Right lobe of liver (tissue), 6 donors: ENCODE results near the gene HACD1. TPM values are rescaled to one million over a fixed set of nuclear protein-coding genes. Genes with fewer than 3 reads are reported as not detected.

ENCODE experiments used
- ATAC-seq, 4 donors: fragments of 200-7000 bp; cut with Tn5 transposase; one replicate each; pipeline ENCODE4 v1.9.1; 2020; ENCODE audit warnings: mild to moderate bottlenecking in 4 of 4, moderate library complexity in 4 of 4
- DNase-seq, 3 donors: peaks; one replicate each; pipeline ENCODE4 v3.0.0-alpha.2; 2020
- H3K27ac ChIP-seq, 3 donors: fragments of 200-600 bp; one replicate each; pipeline ENCODE4 v1.8.0; 2022
- H3K27me3 ChIP-seq, 2 donors: fragments of 200-600 bp; one replicate each; pipeline ENCODE4 v1.8.0; 2022
- H3K36me3 ChIP-seq, 4 donors: fragments of 200-600 bp; sonication (generic) in 1 of 4; one replicate each; pipeline versions ENCODE4 v1.5.1 to v1.8.0; 2017 to 2022; ENCODE audit warnings: control low read depth in 1 of 4
- H3K4me1 ChIP-seq, 4 donors: fragments of 200-600 bp; sonication (generic) in 1 of 4; one replicate each; pipeline versions ENCODE4 v1.5.1 to v1.8.0; 2017 to 2022; ENCODE audit warnings: control low read depth in 1 of 4
- H3K4me3 ChIP-seq, 3 donors: fragments of 200-600 bp; one replicate each; pipeline ENCODE4 v1.8.0; 2022
- H3K9me3 ChIP-seq, 4 donors: fragments of 200-600 bp; sonication (generic) in 1 of 4; one replicate each; pipeline versions ENCODE4 v1.5.1 to v1.8.0; 2017 to 2022; ENCODE audit warnings: control low read depth in 1 of 4
- POLR2A ChIP-seq: fragments of 450-650 bp; IDR thresholded peaks from one replicate; pipeline ENCODE4 v1.6.1; 2017; ENCODE audit warnings: antibody characterized with exemption, mild to moderate bottlenecking
- WGBS: methylation state at CpG from one replicate; pipeline ENCODE4 v1.1.6; 2018; ENCODE audit warnings: low coverage, low lambda C conversion rate; ENCODE audit not compliant: insufficient coverage; ENCODE audit errors: missing lambda C conversion rate; 5-methylcytosine and 5-hydroxymethylcytosine counted together
- intact Hi-C, 2 donors: fragments of 100-400 bp; cut with DNase I; formaldehyde crosslinking; loops; one replicate each; pipeline versions ENCODE4 v1.11.2 to v1.14.1; 2022
- long read RNA-seq: library from polyadenylated mRNA; unstranded; transcript quantifications from one replicate; pipeline ENCODE4 v2.0.0, GENCODE V29; 2019
- total RNA-seq, 6 experiments: library from RNA; depleted of rRNA in 2 of 6; stranded (reverse); fragments of >200 nt in 2 of 6; fragmentation: NEBNext Ultra II Directional in 3 of 6; extraction: Animal tissue kit (Norgen Biotek cat#: 25700) in 3 of 6; gene quantifications; one replicate each; pipeline versions ENCODE4 v1.1.0 to v1.2.4, GENCODE V29; 2016 to 2023
- TF ChIP-seq, protein P1 (sequence below), 4 donors: fragments of 200-600 bp in 3 of 4; fragments of 450-650 bp in 1 of 4; IDR thresholded peaks; one replicate each; pipeline versions ENCODE4 v1.5.1 to v1.8.0; 2016 to 2022; ENCODE audit warnings: antibody characterized with exemption in 4 of 4, mild to moderate bottlenecking in 2 of 4
- donor health status: DM: no; HTN: yes; CAD: no.
- donor health status: DM: no; HTN: no; CAD: no.
- donor health status: DM: no; HTN: no; CAD: no.
- donor health status: DM: no; HTN: yes; CAD: no.
- donor health status: DM: no; HTN: yes; CAD: no.

HACD1 gene, protein sequence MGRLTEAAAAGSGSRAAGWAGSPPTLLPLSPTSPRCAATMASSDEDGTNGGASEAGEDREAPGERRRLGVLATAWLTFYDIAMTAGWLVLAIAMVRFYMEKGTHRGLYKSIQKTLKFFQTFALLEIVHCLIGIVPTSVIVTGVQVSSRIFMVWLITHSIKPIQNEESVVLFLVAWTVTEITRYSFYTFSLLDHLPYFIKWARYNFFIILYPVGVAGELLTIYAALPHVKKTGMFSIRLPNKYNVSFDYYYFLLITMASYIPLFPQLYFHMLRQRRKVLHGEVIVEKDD
- total RNA-seq: 1 to 10 TPM in 5 of 6 experiments, under 1 TPM in 1; 0.79 to 6.4 (median 1.7) TPM
- long read RNA-seq: 0 reads

DNA sequence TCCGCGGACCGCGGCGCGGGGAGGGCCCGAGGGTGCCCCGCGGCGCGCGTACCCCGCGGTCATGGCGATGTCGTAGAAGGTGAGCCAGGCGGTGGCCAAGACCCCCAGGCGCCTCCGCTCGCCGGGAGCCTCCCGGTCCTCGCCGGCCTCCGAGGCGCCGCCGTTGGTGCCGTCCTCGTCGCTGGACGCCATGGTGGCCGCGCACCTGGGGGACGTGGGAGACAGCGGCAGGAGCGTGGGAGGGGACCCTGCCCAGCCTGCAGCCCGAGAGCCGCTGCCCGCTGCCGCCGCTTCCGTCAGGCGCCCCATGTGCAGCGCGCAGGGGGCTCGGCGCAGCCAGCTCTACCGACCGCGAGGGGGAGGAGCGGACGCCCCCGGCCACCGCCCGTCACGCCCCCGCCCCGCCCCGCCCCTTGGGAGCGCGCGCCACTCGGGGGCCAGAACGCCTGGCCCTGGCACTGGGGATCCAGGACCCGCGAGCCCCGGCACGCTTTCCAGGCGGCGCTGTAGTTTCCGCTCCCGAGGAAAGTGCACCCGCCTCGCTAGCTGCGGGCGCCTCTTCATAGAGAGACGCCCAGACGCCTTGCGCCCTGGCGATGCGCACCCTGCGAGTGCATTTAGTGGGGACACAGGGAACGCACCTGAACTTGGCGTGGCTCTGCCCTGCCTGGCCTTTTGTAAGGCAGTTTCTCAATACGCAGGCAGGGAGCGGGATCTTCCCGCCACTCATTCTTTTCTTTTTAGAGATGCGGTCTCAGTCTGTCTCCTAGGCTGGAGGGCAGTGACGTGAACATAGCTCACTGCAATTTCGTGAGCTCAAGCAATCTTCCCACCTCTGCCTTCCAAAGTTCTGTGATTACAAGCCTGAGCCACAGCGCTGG, at the start of gene HACD1:
TSS of gene HACD1 (minus strand) at position 344 of the 881 bp plus-strand sequence. CDS start at position 309, 35 bp downstream.
- peak; percentile 73 to 79 (median 76) for ATAC-seq
- peaks cover 0 to 5% (median 0%) of the 10 kb centered on the region in 4 donors for H3K9me3 ChIP-seq
- peak; percentile 32 for TF ChIP-seq POLR2A
- TF ChIP-seq, protein P1, sequence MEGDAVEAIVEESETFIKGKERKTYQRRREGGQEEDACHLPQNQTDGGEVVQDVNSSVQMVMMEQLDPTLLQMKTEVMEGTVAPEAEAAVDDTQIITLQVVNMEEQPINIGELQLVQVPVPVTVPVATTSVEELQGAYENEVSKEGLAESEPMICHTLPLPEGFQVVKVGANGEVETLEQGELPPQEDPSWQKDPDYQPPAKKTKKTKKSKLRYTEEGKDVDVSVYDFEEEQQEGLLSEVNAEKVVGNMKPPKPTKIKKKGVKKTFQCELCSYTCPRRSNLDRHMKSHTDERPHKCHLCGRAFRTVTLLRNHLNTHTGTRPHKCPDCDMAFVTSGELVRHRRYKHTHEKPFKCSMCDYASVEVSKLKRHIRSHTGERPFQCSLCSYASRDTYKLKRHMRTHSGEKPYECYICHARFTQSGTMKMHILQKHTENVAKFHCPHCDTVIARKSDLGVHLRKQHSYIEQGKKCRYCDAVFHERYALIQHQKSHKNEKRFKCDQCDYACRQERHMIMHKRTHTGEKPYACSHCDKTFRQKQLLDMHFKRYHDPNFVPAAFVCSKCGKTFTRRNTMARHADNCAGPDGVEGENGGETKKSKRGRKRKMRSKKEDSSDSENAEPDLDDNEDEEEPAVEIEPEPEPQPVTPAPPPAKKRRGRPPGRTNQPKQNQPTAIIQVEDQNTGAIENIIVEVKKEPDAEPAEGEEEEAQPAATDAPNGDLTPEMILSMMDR (IDR thresholded peaks at IDR 0.05): peak in 1 of 4 donors; percentile 9
- peaks cover 0 to 5% (median 0%) of the 10 kb centered on the region in 4 donors for H3K4me1 ChIP-seq
- WGBS: 3% methylated on average over 8 of the region's 92 CpGs
- DNase-seq: peak; percentile 63 to 68 (median 67)
- peak within 1 kb of the TSS; percentile 67 to 89 (median 73) for H3K4me3 ChIP-seq
- H3K27me3 ChIP-seq: no peaks in the 10 kb centered on the region
- H3K27ac ChIP-seq: peak within 1 kb of the TSS in 2 of 3 donors; percentile 22 to 33
- no peaks in the 10 kb centered on the region for H3K36me3 ChIP-seq
- intact Hi-C loops: loop anchor here in 1 of 2 donors (10.0 kb wide), 1 partner anchor 118 kb away; no protein-coding TSS in a partner anchor

DNA sequence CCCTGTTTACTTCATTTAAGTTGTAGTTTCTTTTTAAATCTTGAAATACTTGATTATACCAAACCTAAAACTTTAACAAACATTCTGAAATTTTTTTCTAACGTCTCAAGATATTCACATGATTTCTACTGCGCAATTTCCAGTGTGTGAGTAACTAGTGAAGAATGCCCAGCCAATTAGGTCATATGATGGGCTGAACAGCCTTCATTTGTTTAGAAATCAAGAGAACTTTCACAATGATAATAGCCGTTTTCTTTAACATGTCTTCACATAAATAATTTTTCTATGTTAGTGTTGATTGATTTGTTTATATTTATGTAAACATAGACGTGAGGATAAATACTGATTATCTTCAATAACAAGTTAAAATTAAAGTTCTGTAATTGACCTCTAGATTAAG, 48.6 kb upstream of the HACD1 start:
- no peaks in the 10 kb centered on the region for H3K9me3 ChIP-seq
- intact Hi-C loops: no loop called here
- DNase-seq: no peak
- TF ChIP-seq, protein P1 (IDR thresholded peaks at IDR 0.05): no peak
- TF ChIP-seq POLR2A: no peak
- H3K27ac ChIP-seq: peak overlapping the region in 1 of 3 donors; percentile 23
- ATAC-seq: peak in 1 of 4 donors; percentile 27
- H3K27me3 ChIP-seq: no peaks in the 10 kb centered on the region
- H3K4me3 ChIP-seq: no peak overlapping the region
- 41% methylated on average over 4 of the region's 4 CpGs for whole genome bisulfite sequencing
- H3K4me1 ChIP-seq: peaks cover 0 to 12% (median 0%) of the 10 kb centered on the region in 4 donors
- no peaks in the 10 kb centered on the region for H3K36me3 ChIP-seq

DNA sequence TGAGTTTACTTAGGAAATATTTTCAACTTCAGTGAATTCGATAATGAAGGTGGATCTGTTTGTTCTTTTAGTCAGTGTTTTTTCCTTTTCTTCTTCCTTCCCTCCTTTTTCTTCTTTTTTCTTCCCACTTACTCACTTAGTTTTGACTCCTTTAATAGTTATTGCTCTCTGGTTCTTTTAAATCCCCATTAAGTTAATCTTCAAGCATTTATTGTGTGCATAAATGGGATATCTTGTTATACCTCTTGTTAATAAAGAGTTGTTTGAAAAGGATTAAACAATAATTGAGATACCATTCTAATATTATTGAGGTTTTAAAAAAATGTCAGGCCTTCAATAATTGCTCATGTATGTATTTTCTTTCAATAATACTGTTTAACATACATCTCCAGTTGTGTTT, 46.3 kb upstream of the HACD1 start:
- Histone ChIP-seq H3K36me3 (no peaks in the 10 kb centered on the region), H3K9me3 (no peaks in the 10 kb centered on the region), H3K4me1 (peaks cover 0 to 8% (median 0%) of the 10 kb centered on the region in 4 donors), H3K27me3 (no peaks in the 10 kb centered on the region), H3K4me3 (no peak overlapping the region), H3K27ac (no peak overlapping the region)
- intact Hi-C loops: no loop called here
- ATAC-seq: no peak
- 65% methylated on average over 1 of the region's 1 CpG for WGBS
- TF ChIP-seq, protein P1 (IDR thresholded peaks at IDR 0.05): no peak
- no peak for TF ChIP-seq POLR2A
- no peak for DNase-seq

DNA sequence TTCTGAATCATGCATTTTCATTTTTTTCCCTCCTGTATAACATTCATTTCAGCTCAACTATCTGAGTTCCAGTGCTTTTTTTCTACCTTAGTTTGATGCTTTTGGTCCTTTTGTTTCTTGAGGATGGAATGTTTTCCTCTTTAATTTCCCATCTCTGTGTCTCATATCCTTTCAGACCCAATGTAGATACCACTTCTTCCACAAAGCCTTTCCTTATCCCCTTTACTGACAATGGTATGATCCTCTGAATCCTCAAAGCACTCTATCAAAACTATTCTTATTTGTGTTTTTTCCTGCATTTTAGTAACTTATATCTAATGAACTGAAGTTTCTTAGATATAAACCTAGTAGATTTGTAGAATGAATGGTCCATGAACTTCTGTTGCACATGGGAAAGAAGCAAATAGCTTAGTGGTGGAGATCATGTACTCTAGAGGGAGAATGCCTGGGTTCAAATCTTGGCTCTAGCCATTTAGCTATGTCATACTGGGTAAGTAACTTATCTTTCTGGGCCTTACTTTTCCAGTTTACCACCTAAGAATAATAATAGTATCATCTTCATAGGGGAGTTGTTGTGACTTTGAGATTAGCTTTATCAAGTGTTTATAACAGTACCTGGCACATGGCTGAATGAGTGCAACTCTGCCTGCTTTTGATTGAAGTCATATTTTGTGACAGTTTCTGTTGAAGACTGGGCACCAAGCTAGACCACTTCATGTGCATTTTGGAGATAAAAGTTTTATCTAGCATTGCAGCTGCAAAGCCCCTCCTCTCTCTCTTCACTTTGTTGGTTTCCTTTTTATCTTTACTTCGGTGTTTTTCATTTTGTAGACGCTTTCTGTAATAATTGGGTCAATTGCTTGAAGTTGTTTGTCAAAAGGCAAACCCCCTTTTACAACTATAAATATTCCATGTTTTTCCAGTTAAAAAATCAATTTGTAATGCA, 45.3 kb upstream of the HACD1 start:
- no peak for ATAC-seq
- H3K36me3 ChIP-seq: no peaks in the 10 kb centered on the region
- WGBS: 59% methylated on average over 2 of the region's 2 CpGs
- no peaks in the 10 kb centered on the region for H3K4me1 ChIP-seq
- TF ChIP-seq POLR2A: no peak
- TF ChIP-seq, protein P1 (IDR thresholded peaks at IDR 0.05): no peak
- no peak for DNase-seq
- intact Hi-C loops: no loop called here
- no peaks in the 10 kb centered on the region for H3K9me3 ChIP-seq
- no peak overlapping the region for H3K27ac ChIP-seq
- no peak overlapping the region for H3K4me3 ChIP-seq
- H3K27me3 ChIP-seq: no peaks in the 10 kb centered on the region
